Panc1 (cell line): ENCODE data around the gene ABCG1.

Source experiments
- CTCF ChIP-seq: fragments of 450-650 bp; IDR thresholded peaks from 2 replicates; pipeline ENCODE4 v1.5.1; 2017; ENCODE audit warnings: mild to moderate bottlenecking
- POLR2AphosphoS5 ChIP-seq: IDR thresholded peaks from 2 replicates; pipeline ENCODE4 v1.6.1; 2012; ENCODE audit warnings: mild to moderate bottlenecking, low read depth, low read length, moderate library complexity
- SIN3A ChIP-seq: IDR thresholded peaks from 2 replicates; pipeline ENCODE4 v1.6.1; 2012; ENCODE audit warnings: low read depth, mild to moderate bottlenecking, low read length, moderate library complexity, borderline replicate concordance; ENCODE audit not compliant: insufficient read depth
- TF ChIP-seq, protein P1 (sequence below), 2 experiments: IDR thresholded peaks; 2 replicates each; pipeline ENCODE4 v1.6.1; 2011 to 2012; ENCODE audit warnings: low read depth in 2 of 2, control low read depth in 1 of 2, low read length in 1 of 2, mild to moderate bottlenecking in 1 of 2, moderate library complexity in 1 of 2; ENCODE audit not compliant: insufficient read depth in 1 of 2

GRCh38 chr21:42222821-42223390, 4.0 kb downstream of the ABCG1 start:
- TF ChIP-seq CTCF (no peak), POLR2AphosphoS5 (no peak), SIN3A (no peak)
- TF ChIP-seq, protein P1, sequence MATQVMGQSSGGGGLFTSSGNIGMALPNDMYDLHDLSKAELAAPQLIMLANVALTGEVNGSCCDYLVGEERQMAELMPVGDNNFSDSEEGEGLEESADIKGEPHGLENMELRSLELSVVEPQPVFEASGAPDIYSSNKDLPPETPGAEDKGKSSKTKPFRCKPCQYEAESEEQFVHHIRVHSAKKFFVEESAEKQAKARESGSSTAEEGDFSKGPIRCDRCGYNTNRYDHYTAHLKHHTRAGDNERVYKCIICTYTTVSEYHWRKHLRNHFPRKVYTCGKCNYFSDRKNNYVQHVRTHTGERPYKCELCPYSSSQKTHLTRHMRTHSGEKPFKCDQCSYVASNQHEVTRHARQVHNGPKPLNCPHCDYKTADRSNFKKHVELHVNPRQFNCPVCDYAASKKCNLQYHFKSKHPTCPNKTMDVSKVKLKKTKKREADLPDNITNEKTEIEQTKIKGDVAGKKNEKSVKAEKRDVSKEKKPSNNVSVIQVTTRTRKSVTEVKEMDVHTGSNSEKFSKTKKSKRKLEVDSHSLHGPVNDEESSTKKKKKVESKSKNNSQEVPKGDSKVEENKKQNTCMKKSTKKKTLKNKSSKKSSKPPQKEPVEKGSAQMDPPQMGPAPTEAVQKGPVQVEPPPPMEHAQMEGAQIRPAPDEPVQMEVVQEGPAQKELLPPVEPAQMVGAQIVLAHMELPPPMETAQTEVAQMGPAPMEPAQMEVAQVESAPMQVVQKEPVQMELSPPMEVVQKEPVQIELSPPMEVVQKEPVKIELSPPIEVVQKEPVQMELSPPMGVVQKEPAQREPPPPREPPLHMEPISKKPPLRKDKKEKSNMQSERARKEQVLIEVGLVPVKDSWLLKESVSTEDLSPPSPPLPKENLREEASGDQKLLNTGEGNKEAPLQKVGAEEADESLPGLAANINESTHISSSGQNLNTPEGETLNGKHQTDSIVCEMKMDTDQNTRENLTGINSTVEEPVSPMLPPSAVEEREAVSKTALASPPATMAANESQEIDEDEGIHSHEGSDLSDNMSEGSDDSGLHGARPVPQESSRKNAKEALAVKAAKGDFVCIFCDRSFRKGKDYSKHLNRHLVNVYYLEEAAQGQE (IDR thresholded peaks at IDR 0.05; ENCODE audit: insufficient read depth in 1 of 2, low read depth in 2 of 2, low read length in 1 of 2), result no peak
